Jurkat, Clone E6-1 (cell line): ENCODE measurements around the gene FITM2. TPM values are rescaled to one million over a fixed set of nuclear protein-coding genes. Genes with fewer than 3 reads are reported as not detected.
"Not testable (repeated sequence)": the region's sequence is repeated elsewhere in the genome, so short reads cannot be mapped to it uniquely, and the experiment has no call there.

Source experiments
- DNase-seq: peaks from one replicate; pipeline ENCODE4 v3.0.0-alpha.2; 2011; ENCODE audit warnings: low read depth, low spot score
- H3K4me3 ChIP-seq: 2 replicates; pipeline ENCODE4 v1.5.1; 2011; ENCODE audit warnings: mild to moderate bottlenecking, low read length, control low read depth, moderate library complexity
- polyA plus RNA-seq: library from polyadenylated mRNA; unstranded; fragments of >200 nt; gene quantifications from one replicate; pipeline ENCODE4 v1.2.1, GENCODE V29; 2012; ENCODE audit warnings: missing spikeins; ENCODE audit not compliant: insufficient read length, insufficient read depth

Gene FITM2
- polyA plus RNA-seq, result 1.7 TPM

- DNase-seq, result peak; percentile 91
- H3K4me3 ChIP-seq, result peak within 1 kb of the TSS; percentile 96
These were observed at the start of gene FITM2 for GRCh38 chr20:44310664-44311639. Gene FITM2 (minus strand): TSS chr20:44311202. CDS start chr20:44311148, 54 bp downstream.

GRCh38 chr20:44360221-44360620 lies 49.2 kb upstream of the FITM2 start:
- H3K4me3 ChIP-seq, result no peak overlapping the region
- no peak for DNase-seq

- no peak overlapping the region for H3K4me3 ChIP-seq
- no peak for DNase-seq
These were observed 47.8 kb upstream of the FITM2 start for GRCh38 chr20:44358776-44359175.

- H3K4me3 ChIP-seq, result no peak overlapping the region
- no peak for DNase-seq
These were observed 46.6 kb upstream of the FITM2 start for GRCh38 chr20:44357555-44358125.

- peak; percentile 17 for DNase-seq
- H3K4me3 ChIP-seq, result no peak overlapping the region
These were observed 46.0 kb upstream of the FITM2 start for GRCh38 chr20:44357020-44357419.

GRCh38 chr20:44356353-44356723 lies 45.3 kb upstream of the FITM2 start:
- no peak overlapping the region for H3K4me3 ChIP-seq
- no peak for DNase-seq

GRCh38 chr20:44355498-44356352 lies 44.7 kb upstream of the FITM2 start, which contains the start of gene HNF4A:
Gene HNF4A (plus strand): TSS chr20:44355699. CDS start chr20:44355805, 106 bp downstream.
- DNase-seq, result no peak
- no peak within 1 kb of the TSS for H3K4me3 ChIP-seq

- no peak for DNase-seq
- H3K4me3 ChIP-seq, result no peak overlapping the region
These were observed 44.0 kb upstream of the FITM2 start for GRCh38 chr20:44354979-44355497.

GRCh38 chr20:44350567-44350966 lies 39.6 kb upstream of the FITM2 start:
- H3K4me3 ChIP-seq, result no peak overlapping the region
- no peak for DNase-seq

- H3K4me3 ChIP-seq, result no peak overlapping the region
- no peak for DNase-seq
These were observed 38.3 kb upstream of the FITM2 start for GRCh38 chr20:44349349-44349748.

GRCh38 chr20:44348168-44348659 lies 37.2 kb upstream of the FITM2 start:
- H3K4me3 ChIP-seq, result no peak overlapping the region
- no peak for DNase-seq

- H3K4me3 ChIP-seq, DNase-seq: not testable (repeated sequence)
These were observed 34.9 kb upstream of the FITM2 start for GRCh38 chr20:44345941-44346340.

- no peak overlapping the region for H3K4me3 ChIP-seq
These were observed 34.1 kb upstream of the FITM2 start for GRCh38 chr20:44345147-44345546.

GRCh38 chr20:44344723-44345122 lies 33.7 kb upstream of the FITM2 start:
- no peak for DNase-seq
- no peak overlapping the region for H3K4me3 ChIP-seq

More at GRCh38 chr20:44345147-44345546, 34.1 kb upstream of the FITM2 start:
- DNase-seq, result no peak

GRCh38 chr20:44343162-44343675 lies 32.2 kb upstream of the FITM2 start:
- DNase-seq, result no peak
- no peak overlapping the region for H3K4me3 ChIP-seq

GRCh38 chr20:44342248-44342647 lies 31.2 kb upstream of the FITM2 start:
- DNase-seq, result no peak
- H3K4me3 ChIP-seq, result no peak overlapping the region

GRCh38 chr20:44336725-44337380 lies 25.9 kb upstream of the FITM2 start, which contains the start of gene R3HDML:
Gene R3HDML (plus strand): TSS chr20:44337043. CDS start chr20:44337158, 115 bp downstream.
- no peak for DNase-seq
- no peak within 1 kb of the TSS for H3K4me3 ChIP-seq

GRCh38 chr20:44336086-44336485 lies 25.1 kb upstream of the FITM2 start:
- H3K4me3 ChIP-seq, result no peak overlapping the region
- DNase-seq, result no peak
